Stimulated activated effector memory CD8-positive, alpha-beta T cell treated with anti-CD3 and anti-CD28 coated beads, Interleukin-12 subunit alpha, Interleukin-12 subunit beta, amount 100 ng/mL, for 72 hours (primary cell): Measurements from ENCODE around the gene ATP5F1A.

Experiments used
- ATAC-seq: fragments of 150-1000 bp; cut with Tn5 transposase; 2 replicates; pipeline ENCODE4 v1.10.0; 2021
- DNase-seq, 2 donors: peaks; one replicate each; pipeline ENCODE4 v3.0.0; 2021 to 2022; ENCODE audit warnings: low spot score in 2 of 2
- H3K27ac Mint-ChIP-seq: one replicate; pipeline ENCODE4 v1.8.0; 2022; ENCODE audit warnings: mild to moderate bottlenecking, mixed read lengths
- H3K36me3 Mint-ChIP-seq: one replicate; pipeline ENCODE4 v1.8.0; 2022; ENCODE audit warnings: mild to moderate bottlenecking, mixed read lengths
- H3K4me1 Mint-ChIP-seq: one replicate; pipeline ENCODE4 v1.8.0; 2022; ENCODE audit warnings: mixed read lengths
- H3K4me3 Mint-ChIP-seq: one replicate; pipeline ENCODE4 v1.8.0; 2022; ENCODE audit warnings: mild to moderate bottlenecking, mixed read lengths
- H3K9me3 Mint-ChIP-seq: one replicate; pipeline ENCODE4 v1.8.0; 2022; ENCODE audit warnings: mixed read lengths

The ATP5F1A gene

DNA sequence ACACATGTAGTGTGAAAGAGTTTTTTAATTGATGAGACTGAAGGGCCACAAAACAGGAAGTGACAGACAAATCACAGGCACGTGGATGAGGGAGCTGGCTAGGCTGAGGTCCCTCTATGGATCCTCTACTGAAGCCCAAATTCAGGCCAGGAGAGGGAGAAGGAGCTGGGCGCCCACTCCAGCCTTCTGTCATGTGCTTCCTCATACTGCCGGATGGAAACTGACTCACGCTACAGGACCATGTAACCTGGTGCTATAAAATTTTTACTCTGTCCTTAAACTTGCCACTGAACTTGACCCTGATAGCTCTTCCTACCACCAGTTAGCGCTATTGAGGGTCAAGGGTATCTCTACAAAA lies 57.4 kb downstream of the ATP5F1A start:
- H3K9me3 Mint-ChIP-seq: no peaks in the 10 kb centered on the region
- no peak for DNase-seq
- no peak overlapping the region for H3K4me3 Mint-ChIP-seq
- no peaks in the 10 kb centered on the region for H3K36me3 Mint-ChIP-seq
- ATAC-seq: no peak
- peaks cover 36% of the 10 kb centered on the region for H3K4me1 Mint-ChIP-seq
- peak overlapping the region; percentile 4 for H3K27ac Mint-ChIP-seq

DNA sequence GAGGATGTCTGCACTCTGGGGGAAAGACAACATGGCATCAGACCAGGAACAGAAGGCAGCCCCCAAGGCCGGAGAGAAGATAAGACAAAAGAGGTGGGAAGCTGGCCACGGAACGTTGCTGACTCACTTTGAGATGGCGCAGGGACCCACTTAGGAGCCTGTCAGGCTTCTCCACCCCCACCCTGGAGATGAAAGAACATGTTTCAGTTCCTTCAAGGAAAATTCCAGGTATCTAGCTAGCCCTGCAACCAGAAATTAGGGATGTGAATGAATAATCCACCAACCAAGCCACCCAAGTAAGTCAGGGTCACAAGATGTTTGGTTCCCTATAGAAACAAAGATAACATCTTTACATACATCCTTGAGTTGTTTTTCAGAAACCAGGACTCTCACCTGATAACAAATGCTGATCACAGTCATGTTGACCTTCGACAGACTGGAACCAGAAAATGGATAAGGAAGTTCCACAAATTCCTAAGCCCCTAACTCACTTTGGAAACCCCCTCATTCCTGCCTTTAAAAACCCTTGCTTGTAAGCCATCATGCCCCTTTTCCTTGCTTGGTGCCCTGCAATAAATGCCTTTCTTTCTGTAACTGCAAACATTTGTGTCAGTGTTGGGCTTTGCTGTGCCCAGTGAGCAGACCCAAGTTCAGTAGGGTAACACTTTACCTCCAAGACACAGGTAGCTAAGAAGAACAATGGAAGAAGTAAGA lies 57.9 kb downstream of the ATP5F1A start:
- DNase-seq: no peak
- no peak for ATAC-seq
- no peak overlapping the region for H3K4me3 Mint-ChIP-seq
- H3K27ac Mint-ChIP-seq: peak overlapping the region; percentile 4
- H3K36me3 Mint-ChIP-seq: no peaks in the 10 kb centered on the region
- H3K9me3 Mint-ChIP-seq: no peaks in the 10 kb centered on the region
- peaks cover 36% of the 10 kb centered on the region for H3K4me1 Mint-ChIP-seq

DNA sequence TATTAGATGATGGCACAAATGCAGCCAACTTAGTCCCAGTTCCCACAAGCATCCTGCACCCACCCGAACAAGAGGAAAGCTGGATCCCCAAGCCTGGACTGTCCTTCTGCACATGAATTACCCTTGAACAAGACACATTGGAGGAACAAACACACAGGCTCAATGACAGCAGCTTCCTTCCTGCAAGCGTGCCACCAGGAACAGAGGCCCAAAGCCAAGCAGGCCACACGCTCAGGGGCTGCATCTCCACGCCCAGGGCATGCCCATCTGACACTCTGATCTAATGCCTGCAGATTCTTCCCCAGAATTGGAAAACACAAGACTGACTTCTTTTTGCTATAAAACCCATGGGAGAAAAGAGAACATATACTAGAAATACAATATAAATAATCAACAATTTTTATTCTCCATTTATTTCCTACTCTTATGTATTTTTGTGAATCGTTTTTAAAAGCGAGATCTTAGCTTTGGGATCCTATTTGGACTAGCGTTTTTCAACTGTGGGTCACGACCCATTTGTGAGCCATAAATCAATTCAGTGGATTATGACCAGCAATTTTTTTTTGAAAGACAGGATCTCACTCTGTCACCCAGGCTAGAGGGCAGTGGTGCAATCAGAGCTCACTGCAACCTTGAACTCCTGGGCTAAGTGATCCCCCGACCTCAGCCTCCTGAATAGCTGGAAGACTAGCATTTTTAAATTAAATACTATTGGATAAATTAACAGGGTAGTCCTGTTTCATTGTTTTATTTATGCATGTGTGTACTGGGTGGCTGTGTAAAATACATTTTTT lies 60.4 kb downstream of the ATP5F1A start:
- Mint-ChIP-seq H3K4me3 (no peak overlapping the region), H3K27ac (no peak overlapping the region), H3K9me3 (no peaks in the 10 kb centered on the region), H3K36me3 (no peaks in the 10 kb centered on the region), H3K4me1 (peaks cover 27% of the 10 kb centered on the region)
- DNase-seq (no peak), ATAC-seq (no peak)

DNA sequence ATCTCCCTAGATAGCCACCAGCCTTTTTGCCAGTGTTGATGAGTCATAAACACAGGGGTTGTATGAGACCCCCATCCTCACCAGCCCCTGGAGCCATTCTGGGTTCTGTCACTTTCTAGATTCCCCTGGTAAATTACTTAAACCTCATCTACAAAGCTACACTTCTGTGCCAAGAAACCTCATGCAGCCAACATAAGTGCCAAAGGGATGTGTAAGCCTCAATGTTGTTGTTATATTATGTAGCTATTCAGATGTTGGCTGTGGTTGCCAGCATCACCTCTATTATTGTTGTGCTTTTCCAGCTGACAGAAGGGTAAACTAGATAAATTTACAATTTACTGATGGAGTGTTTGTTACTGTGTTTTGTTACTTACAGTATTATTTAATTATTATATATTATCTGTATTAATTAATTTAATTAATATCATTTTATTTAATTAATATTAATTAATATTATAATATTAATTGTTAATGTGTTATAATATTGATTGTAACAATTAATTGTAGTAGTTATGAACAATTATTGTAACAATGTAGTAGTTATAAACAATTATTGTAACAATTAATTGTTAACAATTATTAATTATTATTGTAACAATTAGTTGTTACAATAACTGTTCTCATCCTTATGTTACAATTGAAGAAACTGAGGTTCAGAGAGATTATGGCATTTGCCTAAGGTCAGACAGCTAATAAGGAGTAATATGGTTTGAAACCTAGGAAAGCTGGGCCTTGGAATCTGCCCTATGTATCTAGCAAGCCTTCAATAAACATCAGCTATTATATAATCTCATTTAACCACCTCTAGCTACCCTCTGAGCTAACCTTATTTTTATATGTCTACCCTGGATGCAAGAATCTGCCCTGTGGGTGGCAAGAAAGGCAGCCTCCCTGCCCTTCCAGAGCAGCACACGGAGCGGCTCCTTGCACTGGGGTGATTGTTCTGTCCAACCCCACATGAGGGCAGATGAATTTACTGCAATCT lies 62.1 kb downstream of the ATP5F1A start:
- Mint-ChIP-seq H3K4me3 (no peak overlapping the region), H3K27ac (no peak overlapping the region), H3K4me1 (peaks cover 14% of the 10 kb centered on the region), H3K9me3 (no peaks in the 10 kb centered on the region), H3K36me3 (no peaks in the 10 kb centered on the region)
- DNase-seq: no peak
- ATAC-seq: no peak

DNA sequence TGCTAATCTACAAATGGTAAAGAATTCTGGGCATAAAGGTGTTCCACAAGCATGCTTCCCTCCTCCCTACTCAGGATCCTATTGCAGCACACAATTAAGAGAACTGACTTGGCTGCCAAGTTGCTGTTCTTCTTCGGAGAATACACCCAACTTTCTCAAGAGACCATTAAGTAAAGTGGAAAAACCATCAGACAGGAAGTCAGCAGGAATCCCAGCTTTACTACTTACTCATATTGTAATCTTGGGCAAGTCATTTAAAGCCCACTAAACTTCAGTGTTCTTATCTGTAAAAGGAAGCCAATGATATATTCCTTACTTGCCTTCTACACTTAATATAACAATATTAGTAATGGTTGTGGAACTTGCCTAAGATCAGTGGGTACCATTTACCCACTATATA lies 63.9 kb downstream of the ATP5F1A start:
- Mint-ChIP-seq H3K4me1 (peaks cover 1% of the 10 kb centered on the region), H3K9me3 (no peaks in the 10 kb centered on the region), H3K4me3 (no peak overlapping the region), H3K27ac (no peak overlapping the region), H3K36me3 (no peaks in the 10 kb centered on the region)
- ATAC-seq (peak; percentile 60), DNase-seq (no peak)

DNA sequence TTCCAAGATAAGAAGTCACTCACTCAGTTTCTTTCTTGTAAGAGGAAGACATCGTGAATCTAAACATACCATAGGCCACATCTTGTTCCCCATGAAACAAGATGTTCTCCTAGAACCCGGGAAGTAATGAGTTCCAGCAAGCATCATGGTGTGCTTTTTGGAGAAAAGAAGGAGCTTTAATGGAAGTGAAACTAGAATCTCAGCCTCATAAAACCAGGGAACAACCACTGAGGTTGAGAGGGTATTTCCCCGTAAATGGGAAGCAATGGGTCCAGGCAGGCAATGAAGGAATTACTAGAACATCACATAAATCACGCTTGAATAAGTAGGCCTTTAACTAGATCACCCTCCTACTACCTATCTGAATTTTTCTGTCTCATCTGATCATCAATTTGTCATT lies 66.4 kb downstream of the ATP5F1A start:
- H3K4me1 Mint-ChIP-seq: peaks cover 15% of the 10 kb centered on the region
- peaks cover 14% of the 10 kb centered on the region for H3K36me3 Mint-ChIP-seq
- no peaks in the 10 kb centered on the region for H3K9me3 Mint-ChIP-seq
- ATAC-seq: no peak
- no peak overlapping the region for H3K4me3 Mint-ChIP-seq
- no peak overlapping the region for H3K27ac Mint-ChIP-seq
- DNase-seq: no peak
